Stimulated activated CD8-positive, alpha-beta memory T cell treated with anti-CD3 and anti-CD28 coated beads, Interleukin-15, amount 100 ng/mL, for 1 hour (primary cell): ENCODE data around the gene HIRA.

Experiments used
- DNase-seq: peaks from one replicate; pipeline ENCODE4 v3.0.0-alpha.2; 2020; ENCODE audit warnings: low read depth

HIRA gene

GRCh38 chr22:19357270-19358105 is 74.0 kb downstream of the HIRA start:
- no peak for DNase-seq

- DNase-seq, result no peak
These were observed 74.7 kb downstream of the HIRA start for GRCh38 chr22:19356708-19357269.

DNA sequence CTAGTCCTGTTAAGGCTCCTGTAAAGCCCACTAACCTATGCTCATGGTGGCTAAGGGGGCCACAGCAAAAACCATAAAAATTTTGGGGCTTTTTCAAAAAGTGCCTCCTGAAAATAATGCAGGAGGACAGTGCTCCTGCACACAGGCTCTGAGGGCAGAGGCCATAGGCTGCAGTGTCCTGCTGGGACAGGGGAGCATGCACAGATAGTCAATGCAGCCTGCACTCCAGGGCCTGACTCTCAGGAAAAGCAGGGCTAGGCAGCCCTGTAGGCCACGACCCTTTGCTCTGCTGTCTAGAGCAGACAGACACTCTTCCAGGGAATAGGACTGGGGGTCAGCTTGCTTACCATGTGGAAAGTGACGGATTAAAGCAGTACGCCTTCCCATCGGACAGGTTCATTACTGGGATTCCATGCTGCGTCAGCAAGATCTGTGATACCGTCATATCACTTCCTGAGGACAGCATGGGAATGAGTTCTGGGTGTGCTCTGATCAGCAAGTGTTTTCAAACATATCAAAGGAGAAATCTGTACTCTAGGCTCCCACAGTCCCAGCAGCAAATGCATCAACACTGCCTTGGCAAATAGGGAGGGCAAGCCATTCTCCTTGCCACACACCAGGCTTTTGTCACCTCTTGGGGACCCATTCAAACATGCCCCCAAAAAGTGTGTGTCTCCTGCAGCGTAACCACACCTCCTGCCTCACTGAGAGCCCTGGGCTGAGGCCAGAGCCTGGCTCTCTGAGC is 75.9 kb downstream of the HIRA start:
- DNase-seq, result no peak

- DNase-seq, result no peak
These were observed 77.3 kb downstream of the HIRA start for GRCh38 chr22:19354201-19354600.

DNA sequence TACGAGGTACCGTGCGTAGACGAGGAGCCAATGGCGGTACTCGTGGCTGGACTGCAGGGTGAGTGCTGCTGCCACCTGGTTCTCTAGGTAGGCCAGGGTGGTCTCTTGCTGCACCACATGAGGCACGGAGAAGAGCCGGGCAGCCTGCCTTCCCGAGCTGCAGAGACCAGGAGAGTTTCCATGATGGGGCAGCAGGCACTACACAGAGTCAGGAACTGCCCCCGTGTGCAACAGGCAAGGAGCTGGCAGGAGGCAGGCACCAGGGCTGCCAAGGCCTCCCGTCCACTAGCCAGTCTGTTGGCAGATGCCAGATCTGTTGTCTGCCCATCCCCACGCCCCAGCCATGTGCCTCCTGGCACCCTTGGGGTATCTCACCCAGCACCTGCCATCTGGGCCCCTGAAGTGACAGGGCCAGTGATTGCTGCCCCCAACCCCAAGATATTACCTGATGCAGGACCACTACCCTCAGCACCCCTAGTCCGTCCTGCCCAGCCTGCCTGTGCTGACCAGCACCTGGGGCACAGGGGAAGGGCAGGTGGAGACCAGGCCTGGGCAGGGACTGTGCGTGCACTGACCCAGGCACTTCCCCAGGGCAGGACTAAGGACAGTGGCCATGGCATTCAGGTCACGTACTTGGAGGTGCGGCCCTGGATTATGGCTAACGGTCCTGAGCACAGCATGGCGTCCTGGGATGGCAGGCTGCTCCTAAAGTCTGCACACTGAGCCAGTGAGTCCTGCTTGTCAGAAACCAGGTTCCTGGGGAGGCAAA is 78.0 kb downstream of the HIRA start:
- DNase-seq, result no peak

DNA sequence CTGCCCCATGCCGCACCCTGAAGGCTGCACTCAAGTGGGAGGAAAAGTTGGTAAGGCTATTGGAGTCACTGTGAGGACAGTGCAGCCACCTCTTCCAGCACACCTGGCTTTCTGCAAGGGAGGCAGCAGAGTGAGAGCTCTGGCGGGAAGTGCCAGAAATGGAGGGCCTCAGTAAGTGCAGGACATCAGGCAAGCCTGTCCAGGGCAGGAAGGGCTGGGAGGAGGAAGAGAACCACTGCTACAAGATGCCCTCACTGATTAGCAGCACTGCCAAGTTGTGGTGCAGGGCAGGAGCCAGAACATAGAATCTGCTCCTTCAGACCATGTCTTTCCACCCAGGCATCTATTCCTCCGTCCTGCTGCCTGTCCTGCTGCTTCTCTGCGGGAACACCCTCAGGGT is 78.8 kb downstream of the HIRA start:
- DNase-seq, result no peak

DNA sequence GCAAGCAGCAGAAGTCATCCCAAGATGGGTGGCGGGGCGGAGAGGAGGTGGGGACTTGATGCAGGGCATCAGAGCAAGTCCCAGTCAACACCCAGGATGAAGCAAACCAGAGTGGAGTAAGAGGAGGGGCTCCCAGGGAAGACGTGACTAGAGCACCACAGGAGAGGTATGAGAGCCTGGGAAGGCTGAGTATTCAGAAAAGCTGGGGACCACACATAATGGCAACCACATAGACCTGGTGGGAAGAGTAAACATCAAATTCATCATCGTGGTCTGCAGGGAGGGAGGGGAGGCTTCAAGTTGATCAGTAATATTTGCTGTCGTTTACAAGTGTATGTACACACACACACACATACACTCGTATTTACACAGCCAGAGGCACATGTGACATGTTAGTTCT is 79.3 kb downstream of the HIRA start:
- no peak for DNase-seq

- no peak for DNase-seq
These were observed 79.9 kb downstream of the HIRA start for GRCh38 chr22:19351604-19352003.

DNA sequence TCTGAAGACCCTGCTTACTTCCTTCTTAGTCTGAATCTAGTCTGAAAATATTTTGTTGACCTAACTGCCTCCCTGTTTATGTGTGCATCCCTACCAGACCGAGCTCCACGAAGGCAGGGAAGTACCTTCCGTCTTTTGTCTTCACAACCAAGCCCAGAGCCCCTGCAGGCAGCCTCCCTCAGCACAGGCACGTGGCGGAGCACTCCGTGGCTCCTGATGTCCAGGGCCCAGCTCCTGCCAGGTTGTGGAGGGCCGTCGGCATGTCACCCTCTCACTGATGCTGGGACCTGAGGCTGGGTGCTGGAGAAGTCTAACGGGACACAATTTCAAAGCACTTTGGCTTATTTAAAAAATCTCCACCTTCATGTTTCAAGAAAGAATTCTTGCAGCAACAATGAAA is 80.6 kb downstream of the HIRA start:
- no peak for DNase-seq

GRCh38 chr22:19350476-19350859 is 81.1 kb downstream of the HIRA start:
- DNase-seq, result no peak

GRCh38 chr22:19349778-19350475 is 81.6 kb downstream of the HIRA start:
- DNase-seq, result no peak

- no peak for DNase-seq
These were observed 84.8 kb downstream of the HIRA start for GRCh38 chr22:19346677-19347265.

DNA sequence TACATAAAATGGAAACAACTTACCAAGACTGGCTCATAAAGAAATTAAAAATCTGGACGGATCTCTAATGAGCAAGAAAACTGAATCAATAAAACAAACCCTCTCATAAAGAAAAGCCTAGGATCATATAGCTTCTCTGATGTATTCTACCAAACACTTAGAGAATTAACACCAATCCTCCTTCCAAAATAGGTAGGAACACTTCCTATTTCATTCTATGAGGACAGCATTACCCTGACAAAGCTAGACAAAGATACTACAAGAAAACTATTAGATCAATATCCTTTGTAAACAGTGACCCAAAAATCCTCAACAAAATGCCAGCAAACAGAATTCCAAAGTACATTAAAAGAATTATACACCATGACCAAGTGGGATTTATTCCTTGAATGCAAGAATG is 87.1 kb downstream of the HIRA start:
- DNase-seq, result no peak

DNA sequence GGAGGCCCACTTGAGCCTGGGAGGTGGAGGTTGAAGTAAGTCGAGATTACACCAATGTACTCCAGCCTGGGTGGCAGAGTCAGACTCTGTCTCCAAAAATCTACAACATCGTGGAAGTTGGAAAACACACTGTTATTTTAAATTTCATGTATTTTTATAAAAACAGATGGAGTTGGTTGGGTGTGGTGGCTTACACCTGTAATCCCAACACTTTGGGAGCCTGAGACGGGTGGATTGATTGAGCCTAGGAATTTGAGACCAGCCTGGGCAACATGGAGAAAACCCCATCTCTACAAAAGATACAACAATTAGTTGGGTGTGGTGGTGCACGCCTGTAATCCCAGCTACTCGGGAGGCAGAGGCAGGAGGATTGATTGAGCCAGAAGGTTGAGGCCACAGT is 88.1 kb downstream of the HIRA start:
- DNase-seq, result no peak

DNA sequence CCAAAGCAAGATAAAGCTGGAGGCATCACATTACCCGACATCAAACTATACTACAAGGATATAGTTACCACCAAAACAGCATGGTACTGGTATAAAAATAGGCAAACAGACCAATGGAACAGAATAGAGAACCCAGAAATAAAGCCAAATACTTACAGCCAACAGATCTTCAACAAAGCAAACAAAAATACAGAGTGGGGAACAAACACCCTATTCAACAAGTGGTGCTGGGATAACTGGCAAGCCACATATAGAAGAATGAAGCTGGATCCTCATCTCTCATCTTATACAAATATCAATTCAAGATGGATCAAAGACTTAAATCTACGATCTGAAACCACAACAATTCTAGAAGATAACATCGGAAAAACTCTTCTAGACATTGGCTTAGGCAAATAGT is 90.0 kb downstream of the HIRA start:
- no peak for DNase-seq

DNA sequence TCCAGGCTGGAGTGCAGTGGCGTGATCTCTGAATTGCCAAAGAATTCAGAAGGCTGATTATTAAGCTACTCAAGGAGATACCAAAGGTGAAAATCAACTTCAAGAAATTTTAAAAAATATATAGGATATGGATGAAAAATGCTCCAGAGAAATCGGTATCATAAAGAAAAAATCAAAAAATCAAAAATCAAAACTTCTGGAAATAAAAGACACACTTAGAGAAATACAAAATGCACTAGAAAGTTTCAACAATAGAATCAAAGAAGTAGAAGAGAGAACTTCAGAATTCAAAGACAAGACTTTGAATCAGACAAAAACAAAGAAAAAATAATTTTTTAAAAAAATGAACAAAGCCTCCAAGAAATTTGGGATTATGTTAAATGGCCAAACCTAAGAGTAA is 94.4 kb downstream of the HIRA start:
- DNase-seq, result no peak

DNA sequence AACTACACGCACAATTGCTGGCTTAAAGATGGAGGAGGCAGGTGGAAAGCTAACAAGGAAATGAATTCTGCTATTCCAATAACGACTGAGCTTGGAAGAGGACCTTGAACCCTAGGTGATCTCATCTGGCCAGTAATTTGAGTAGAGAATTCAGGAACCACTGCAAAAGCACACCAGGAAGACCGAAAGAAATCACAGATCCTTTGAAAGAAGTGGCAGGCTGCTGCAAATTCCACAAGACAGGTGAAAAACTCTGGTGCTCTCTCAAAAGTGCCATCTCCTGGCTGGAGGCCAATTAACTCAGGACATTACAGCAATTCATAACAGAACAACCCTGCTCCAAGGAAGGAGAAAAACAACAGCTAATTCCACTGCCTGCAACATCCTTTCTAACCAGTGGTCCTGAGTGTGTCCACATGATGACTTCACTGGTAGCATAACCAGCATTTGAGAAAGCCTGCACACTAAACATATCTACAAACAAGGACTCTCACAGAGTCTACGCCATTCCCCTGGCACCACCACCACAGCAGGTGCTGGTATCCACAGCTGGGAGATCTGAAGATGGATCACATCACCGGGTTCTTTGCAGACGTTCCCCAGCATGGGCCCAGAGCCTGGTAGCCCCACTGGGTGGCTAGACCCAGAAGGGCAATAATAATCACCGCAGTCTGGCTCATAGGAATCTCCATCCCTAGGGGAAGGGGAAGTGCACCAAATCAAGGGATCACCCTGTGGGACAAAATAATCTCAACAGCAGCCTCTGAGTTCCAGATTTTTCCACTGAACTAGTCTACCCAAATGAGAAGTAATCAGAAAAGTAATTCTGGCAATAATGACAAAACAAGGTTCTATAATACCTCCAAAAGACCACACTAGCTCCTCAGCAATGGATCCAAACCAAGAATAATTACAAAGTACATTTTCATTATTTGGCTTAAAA is 95.1 kb downstream of the HIRA start:
- no peak for DNase-seq

- no peak for DNase-seq
These were observed 99.6 kb downstream of the HIRA start for GRCh38 chr22:19331975-19332374.

DNA sequence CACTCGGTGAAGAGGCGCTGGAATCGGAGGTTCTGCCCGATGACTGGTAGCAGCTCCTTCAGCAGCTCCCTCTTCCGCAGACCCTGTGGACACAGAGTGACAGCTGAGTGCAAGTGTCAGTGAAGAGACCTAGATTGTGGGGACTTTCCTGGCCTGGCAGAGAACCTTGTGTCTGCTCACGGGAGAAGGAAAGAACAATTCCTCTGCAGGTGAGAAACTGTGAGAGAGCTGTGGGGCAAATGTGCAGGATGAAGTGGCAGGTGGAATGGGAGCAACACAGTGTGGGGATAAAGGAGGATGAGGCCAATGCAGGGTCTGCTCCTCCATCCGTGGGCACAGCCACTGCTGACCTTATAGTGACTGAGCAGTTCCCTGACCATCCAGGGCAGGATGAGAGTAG is 100.1 kb downstream of the HIRA start:
- no peak for DNase-seq

- no peak for DNase-seq
These were observed 100.6 kb downstream of the HIRA start for GRCh38 chr22:19330865-19331418.
